ENCODE measurements around the gene NECAP2. TPM values are rescaled to one million over a fixed set of nuclear protein-coding genes. Genes with fewer than 3 reads are reported as not detected.

NECAP2 gene
- total and polyA plus RNA-seq, 8 donors: 25.5 to 78.1 (median 39.9) TPM

DNA sequence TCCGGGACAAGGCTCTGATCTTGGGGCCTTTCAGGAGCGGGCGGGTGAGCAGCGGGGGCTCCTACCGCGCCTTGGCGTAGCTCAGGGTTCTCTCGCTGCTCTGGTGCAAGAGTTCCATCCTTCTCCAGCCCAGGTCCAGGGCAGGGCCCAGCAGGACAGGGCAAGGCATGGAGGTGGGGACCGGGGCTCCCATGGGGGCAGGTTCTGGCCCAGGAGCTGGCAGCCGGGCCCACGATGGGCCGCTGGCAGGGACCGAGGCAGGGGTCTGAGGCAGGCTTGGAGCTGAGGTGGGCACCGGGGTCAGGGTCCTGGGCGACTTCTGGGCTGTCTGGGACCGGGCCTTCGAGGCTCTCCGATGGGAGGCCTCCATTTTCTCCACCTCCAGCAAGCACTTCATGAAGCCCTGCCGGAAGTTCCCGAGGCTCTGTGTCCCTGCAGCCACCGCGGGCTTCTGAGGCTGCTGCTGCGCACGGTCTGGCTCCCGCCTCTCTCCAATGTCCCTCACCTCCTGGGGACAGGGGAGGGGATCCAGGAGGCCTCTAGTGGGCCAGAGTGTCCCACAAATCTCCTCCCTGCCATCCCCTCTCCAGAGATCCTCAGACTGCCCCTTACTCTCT lies 30.9 kb upstream of the NECAP2 start:
- H3K4me1 ChIP-seq: no peaks in the 10 kb centered on the region
- H3K36me3 ChIP-seq: no peaks in the 10 kb centered on the region
- no peak overlapping the region for H3K4me3 ChIP-seq
- DNase-seq: no peak
- TF ChIP-seq, protein P1, sequence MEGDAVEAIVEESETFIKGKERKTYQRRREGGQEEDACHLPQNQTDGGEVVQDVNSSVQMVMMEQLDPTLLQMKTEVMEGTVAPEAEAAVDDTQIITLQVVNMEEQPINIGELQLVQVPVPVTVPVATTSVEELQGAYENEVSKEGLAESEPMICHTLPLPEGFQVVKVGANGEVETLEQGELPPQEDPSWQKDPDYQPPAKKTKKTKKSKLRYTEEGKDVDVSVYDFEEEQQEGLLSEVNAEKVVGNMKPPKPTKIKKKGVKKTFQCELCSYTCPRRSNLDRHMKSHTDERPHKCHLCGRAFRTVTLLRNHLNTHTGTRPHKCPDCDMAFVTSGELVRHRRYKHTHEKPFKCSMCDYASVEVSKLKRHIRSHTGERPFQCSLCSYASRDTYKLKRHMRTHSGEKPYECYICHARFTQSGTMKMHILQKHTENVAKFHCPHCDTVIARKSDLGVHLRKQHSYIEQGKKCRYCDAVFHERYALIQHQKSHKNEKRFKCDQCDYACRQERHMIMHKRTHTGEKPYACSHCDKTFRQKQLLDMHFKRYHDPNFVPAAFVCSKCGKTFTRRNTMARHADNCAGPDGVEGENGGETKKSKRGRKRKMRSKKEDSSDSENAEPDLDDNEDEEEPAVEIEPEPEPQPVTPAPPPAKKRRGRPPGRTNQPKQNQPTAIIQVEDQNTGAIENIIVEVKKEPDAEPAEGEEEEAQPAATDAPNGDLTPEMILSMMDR (IDR thresholded peaks at IDR 0.05): no peak
- no peak for TF ChIP-seq POLR2A (IDR thresholded peaks at IDR 0.05)
- no peak for TF ChIP-seq EP300 (IDR thresholded peaks at IDR 0.05)
- TF ChIP-seq POLR2AphosphoS5 (IDR thresholded peaks at IDR 0.05): no peak
- intact Hi-C loops (cut with DNase I; ENCODE audit: low total_unique reads): no loop called here
- no peaks in the 10 kb centered on the region for H3K9me3 ChIP-seq
- no peak overlapping the region for H3K27ac ChIP-seq
- 79 to 87% (median 86%) methylated on average over 19 to 25 of the region's 25 CpGs for WGBS, 5 donors
- H3K27me3 ChIP-seq: no peaks in the 10 kb centered on the region

- WGBS, 5 donors: 87 to 98% (median 90%) methylated on average over 5 of the region's 5 CpGs
- H3K4me1 ChIP-seq: no peaks in the 10 kb centered on the region
- TF ChIP-seq, protein P1 (IDR thresholded peaks at IDR 0.05): no peak
- no peak for TF ChIP-seq EP300 (IDR thresholded peaks at IDR 0.05)
- TF ChIP-seq POLR2A (IDR thresholded peaks at IDR 0.05): no peak
- no peak for TF ChIP-seq POLR2AphosphoS5 (IDR thresholded peaks at IDR 0.05)
Measured at GRCh38 chr1:16410803-16411202, 29.7 kb upstream of the NECAP2 start.

DNA sequence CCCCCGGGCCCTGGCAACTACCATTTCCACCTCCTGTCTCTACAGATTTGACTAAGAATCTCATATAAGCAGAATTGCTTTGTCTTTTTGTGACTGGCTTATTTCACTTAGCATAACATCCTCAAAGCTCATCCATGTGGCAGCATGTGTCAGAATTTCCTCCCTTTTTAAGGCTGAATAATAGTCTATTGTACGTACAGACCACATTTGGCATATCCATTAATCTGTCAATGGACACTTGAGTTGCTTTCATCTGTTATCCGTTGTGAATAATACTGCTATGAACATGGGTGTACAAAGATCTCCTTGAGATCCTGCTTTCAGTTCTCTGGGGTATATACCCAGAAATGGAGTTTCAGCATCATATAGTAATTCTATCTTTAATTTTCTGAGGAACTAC lies 27.3 kb upstream of the NECAP2 start:
- no peak for DNase-seq
- Histone ChIP-seq H3K27ac (no peak overlapping the region), H3K4me1 (no peaks in the 10 kb centered on the region), H3K4me3 (no peak overlapping the region), H3K9me3 (no peaks in the 10 kb centered on the region), H3K27me3 (no peaks in the 10 kb centered on the region), H3K36me3 (no peaks in the 10 kb centered on the region)
- TF ChIP-seq EP300 (IDR thresholded peaks at IDR 0.05) (no peak), POLR2AphosphoS5 (IDR thresholded peaks at IDR 0.05) (no peak), POLR2A (IDR thresholded peaks at IDR 0.05) (no peak)
- TF ChIP-seq, protein P1 (IDR thresholded peaks at IDR 0.05): no peak
- WGBS, 5 donors: 86 to 93% (median 88%) methylated on average over 3 of the region's 3 CpGs
- intact Hi-C loops (cut with DNase I; ENCODE audit: low total_unique reads): no loop called here

More at GRCh38 chr1:16410803-16411202, 29.7 kb upstream of the NECAP2 start:
- H3K36me3 ChIP-seq: no peaks in the 10 kb centered on the region
- no peaks in the 10 kb centered on the region for H3K27me3 ChIP-seq
- H3K27ac ChIP-seq: no peak overlapping the region
- no peak overlapping the region for H3K4me3 ChIP-seq
- no peaks in the 10 kb centered on the region for H3K9me3 ChIP-seq
- intact Hi-C loops (cut with DNase I; ENCODE audit: low total_unique reads): no loop called here
- no peak for DNase-seq

- Histone ChIP-seq H3K36me3 (no peaks in the 10 kb centered on the region), H3K4me1 (no peaks in the 10 kb centered on the region), H3K27ac (no peak overlapping the region), H3K9me3 (no peaks in the 10 kb centered on the region), H3K4me3 (no peak overlapping the region), H3K27me3 (peaks cover 0 to 25% (median 0%) of the 10 kb centered on the region in 3 donors)
- TF ChIP-seq POLR2A (IDR thresholded peaks at IDR 0.05) (no peak), EP300 (IDR thresholded peaks at IDR 0.05) (no peak), POLR2AphosphoS5 (IDR thresholded peaks at IDR 0.05) (no peak)
- TF ChIP-seq, protein P1 (IDR thresholded peaks at IDR 0.05): no peak
- intact Hi-C loops (cut with DNase I; ENCODE audit: low total_unique reads): no loop called here
- 78 to 86% (median 85%) methylated on average over 7 of the region's 7 CpGs for WGBS, 5 donors
- DNase-seq: no peak
Measured at GRCh38 chr1:16418823-16419425, 21.6 kb upstream of the NECAP2 start.

All from stomach (tissue), 9 donors.